ENCODE data around the gene NPIPA1.
"Not testable (repeated sequence)": the region's sequence is repeated elsewhere in the genome, so short reads cannot be mapped to it uniquely, and the experiment has no call there.

NPIPA1 gene

DNA sequence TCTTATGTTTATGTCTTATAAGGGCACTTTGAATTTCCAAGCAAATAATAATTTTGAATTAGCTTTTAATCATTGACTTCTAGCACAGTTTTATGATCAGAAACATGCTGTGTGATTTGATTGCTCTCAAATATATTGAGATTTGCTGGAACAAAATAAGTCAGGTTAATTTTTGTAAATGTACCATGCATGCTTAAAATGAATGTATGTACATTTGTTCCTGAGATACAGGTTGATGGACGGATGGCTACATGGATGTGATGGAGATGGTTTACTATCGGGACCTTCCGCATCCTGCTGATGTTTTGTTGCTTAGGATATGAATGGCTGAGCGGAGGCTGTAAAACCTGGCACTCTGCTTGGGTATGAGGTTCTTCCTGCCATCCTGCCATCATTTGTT, at the start of gene NPIPA1:
NPIPA1 (plus strand) TSS at position 301 of the 400 bp plus-strand sequence; CDS start at position 301, 0 bp downstream.
- DNase-seq (ENCODE audit: low read depth): not testable (repeated sequence)

- DNase-seq (ENCODE audit: low read depth): not testable (repeated sequence)
Measured at GRCh38 chr16:14892111-14892510, 45.1 kb upstream of the NPIPA1 start.

DNA sequence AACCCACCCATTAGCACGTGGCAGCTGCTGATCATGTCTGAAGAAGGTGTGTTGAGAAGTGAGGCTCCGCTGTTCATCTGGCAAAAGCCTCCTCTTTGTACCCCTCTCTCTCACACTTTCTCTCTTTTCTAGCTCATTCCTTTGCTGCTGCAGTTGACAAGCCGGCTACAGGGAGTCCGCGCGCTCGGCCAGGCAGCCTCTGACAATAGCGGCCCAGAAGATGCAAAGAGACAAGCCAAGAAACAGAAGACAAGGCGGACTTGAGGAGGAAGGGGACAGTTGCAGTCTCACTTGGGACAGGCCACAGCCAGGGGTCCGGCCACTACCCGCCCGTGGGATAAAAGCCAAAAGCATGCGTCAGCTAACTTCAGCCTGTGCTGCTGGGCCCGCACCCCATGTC, 41.9 kb upstream of the NPIPA1 start:
- DNase-seq (ENCODE audit: low read depth): not testable (repeated sequence)

GRCh38 chr16:14896023-14896422, 41.2 kb upstream of the NPIPA1 start:
- DNase-seq (ENCODE audit: low read depth): not testable (repeated sequence)

- DNase-seq (ENCODE audit: low read depth): not testable (repeated sequence)
Measured at GRCh38 chr16:14897006-14897664, 40.1 kb upstream of the NPIPA1 start.

DNA sequence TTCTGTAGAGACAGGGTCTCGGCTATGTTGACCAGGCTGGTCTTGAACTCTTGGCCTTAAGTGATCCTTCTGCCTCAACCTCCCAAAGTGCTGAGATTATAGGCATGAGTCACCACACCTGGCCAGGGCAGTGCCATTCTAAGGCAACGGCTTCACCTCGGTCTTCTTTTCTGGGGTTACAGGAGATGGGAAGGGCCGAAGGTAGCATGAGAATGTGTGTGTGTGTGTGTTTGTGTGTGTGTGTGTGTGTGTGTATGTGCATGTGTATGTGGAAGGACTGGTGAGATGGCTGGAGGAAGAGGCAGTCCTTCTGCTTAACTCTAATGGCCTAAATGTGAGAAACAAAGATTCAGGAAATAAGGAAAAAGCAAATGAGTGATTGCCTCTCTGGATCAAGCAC, 39.1 kb upstream of the NPIPA1 start:
- DNase-seq (ENCODE audit: low read depth): not testable (repeated sequence)

DNA sequence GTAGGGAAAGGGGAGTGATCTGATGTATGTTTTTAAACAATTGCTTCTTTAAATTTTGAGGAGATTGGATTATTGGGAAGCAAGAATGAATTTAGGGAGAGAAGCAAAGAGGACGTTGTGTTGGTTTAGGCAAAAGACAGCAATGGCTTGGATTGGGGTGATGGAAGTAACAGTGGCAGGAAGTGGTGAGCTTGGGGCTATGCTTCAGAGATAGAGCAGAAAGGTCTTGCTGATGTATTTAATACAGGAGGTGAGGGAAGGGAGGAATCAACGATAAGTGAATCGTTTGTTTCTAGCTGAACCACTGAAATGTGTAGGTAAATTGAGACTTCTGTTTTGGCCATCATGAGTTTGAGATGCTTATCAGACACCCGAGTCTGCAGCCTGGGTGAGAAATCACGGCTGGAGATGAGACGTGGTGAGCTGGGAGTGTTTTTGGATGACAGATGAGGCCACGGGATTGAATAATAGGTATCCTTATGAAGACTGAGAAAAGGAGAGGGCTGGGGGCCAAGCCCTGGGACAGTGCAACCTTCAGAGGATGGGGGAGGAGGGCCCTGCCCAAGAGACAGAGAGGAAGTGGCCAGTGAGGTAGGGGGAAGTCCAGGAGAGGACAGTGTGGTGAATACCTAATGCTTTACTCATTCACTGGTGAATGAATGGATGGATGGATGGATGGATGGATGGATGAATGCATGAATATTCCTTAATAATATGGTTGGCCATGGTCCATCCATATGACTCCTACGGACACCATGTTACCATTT, 33.9 kb upstream of the NPIPA1 start:
- DNase-seq (ENCODE audit: low read depth): not testable (repeated sequence)

DNA sequence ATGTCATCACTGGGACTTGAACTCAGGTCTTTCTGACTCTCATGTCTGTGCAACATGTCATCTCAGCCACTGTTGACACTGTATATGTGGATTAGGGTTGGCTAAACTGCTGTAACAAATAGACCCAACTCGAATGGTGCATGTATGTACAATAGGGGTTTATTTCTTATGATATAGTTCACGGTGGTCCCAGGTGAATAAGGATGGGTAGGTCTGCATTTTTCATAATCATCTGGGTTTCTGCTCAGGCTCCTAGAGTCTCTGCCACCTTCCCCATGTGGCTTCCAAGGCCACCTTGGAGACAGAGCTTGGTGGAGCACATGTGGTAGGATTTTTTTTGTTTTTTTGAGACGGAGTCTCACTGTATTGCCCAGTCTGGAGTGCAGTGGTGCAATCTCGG, 27.5 kb upstream of the NPIPA1 start:
- not testable (repeated sequence) for DNase-seq (ENCODE audit: low read depth)

DNA sequence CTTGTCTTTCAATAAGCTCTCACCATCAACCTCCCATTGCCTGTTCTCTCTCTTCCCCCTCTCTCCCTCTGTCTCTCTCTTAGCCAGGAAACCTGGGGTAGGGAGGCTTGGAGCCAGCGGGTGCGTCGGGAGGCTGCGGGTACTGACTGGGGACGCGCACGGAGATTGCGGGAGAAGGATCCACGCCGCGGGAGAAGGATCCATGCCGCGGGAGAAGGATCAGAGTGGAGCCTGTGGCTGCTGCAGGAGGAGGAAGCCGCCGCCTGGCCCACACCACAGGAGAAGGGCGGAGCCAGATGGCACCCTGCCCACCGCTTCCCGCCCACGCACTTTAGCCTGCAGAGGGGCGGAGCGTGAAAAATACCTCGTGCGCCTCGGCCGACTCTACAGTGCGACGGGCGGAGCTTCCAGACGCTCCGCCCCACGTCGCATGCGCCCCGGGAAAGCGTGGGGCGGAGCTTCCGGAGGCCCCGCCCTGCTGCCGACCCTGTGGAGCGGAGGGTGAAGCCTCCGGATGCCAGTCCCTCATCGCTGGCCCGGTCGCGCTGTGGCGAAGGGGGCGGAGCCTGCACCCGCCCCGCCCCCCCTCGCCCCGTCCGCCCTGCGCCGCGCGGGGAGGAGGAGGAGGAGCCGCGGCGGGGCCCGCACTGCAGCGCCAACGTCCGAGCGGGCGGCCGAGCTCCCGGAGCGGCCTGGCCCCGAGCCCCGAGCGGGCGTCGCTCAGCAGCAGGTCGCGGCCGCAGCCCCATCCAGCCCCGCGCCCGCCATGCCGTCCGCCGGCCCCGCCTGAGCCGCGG, 26.2 kb upstream of the NPIPA1 start:
- DNase-seq (ENCODE audit: low read depth): not testable (repeated sequence)

- DNase-seq (ENCODE audit: low read depth): peak; percentile 27
Measured at GRCh38 chr16:14911954-14912353, 25.3 kb upstream of the NPIPA1 start.

DNA sequence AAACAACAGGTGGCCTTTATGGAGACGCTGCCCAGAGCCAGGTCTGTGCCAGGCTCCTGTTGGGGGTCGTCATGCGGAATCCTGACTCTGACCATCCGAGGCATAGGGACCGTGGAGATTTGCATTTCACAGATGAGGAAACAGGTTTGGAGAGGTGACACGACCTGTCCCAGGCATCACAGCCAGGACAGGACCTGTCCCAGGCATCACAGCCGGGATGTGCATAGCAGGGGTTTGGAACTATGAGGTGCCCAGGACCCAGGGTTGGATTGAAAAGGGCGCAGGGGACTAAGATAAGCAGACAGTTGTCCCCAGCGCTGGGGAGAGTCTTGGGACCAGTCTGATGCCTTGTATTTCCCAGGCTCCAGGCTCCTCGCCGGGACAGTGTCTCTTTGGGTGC, 24.7 kb upstream of the NPIPA1 start:
- DNase-seq (ENCODE audit: low read depth): not testable (repeated sequence)

DNA sequence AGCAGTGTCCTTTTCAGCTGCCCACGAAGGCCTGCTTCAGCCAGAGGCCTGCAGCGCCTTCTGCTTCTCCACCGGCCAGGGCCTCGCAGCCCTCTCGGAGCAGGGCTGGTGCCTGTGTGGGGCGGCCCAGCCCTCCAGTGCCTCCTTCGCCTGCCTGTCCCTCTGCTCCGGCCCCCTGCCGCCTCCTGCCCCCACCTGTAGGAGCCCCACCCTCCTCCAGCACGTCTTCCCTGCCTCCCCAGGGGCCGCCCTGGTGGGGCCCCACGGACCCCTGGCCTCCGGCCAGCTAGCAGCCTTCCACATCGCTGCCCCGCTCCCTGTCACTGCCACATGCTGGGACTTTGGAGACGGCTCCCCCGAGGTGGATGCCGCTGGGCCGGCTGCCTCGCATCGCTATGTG, 18.7 kb upstream of the NPIPA1 start:
- not testable (repeated sequence) for DNase-seq (ENCODE audit: low read depth)

GRCh38 chr16:14919837-14920600, 17.2 kb upstream of the NPIPA1 start:
- DNase-seq (ENCODE audit: low read depth): not testable (repeated sequence)

DNA sequence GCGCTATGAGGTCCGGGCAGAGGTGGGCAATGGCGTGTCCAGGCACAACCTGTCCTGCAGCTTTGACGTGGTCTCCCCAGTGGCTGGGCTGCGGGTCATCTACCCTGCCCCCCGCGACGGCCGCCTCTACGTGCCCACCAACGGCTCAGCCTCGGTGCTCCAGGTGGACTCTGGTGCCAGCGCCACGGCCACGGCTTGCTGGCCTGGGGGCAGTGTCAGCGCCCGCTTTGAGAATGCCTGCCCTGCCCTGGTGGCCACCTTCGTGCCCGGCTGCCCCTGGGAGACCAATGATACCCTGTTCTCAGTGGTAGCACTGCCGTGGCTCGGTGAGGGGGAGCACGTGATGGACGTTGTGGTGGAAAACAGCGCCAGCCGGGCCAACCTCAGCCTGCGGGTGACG, 15.0 kb upstream of the NPIPA1 start:
- DNase-seq (ENCODE audit: low read depth): not testable (repeated sequence)

DNA sequence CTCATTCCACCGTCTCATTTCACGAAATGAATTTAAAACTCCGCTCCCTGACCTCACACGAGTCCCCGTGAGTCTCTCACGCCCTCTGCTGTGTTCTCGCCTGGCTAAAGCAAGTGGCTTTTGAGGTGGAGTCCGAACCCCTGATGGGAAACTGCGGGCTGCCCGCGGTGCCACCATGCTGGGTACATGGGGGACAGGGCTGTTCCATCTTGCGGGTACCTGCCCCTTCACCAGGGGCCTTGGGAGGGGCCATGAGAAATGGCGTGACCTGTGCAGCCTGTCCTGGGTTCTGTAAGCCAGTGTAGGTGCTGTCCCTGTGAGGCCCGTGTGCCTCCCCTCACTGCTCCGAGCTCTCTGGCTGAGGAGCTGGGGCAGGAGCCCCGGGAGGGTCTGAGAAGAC, 14.3 kb upstream of the NPIPA1 start:
- DNase-seq (ENCODE audit: low read depth): not testable (repeated sequence)

GRCh38 chr16:14923394-14924088, 13.7 kb upstream of the NPIPA1 start:
- DNase-seq (ENCODE audit: low read depth): not testable (repeated sequence)

DNA sequence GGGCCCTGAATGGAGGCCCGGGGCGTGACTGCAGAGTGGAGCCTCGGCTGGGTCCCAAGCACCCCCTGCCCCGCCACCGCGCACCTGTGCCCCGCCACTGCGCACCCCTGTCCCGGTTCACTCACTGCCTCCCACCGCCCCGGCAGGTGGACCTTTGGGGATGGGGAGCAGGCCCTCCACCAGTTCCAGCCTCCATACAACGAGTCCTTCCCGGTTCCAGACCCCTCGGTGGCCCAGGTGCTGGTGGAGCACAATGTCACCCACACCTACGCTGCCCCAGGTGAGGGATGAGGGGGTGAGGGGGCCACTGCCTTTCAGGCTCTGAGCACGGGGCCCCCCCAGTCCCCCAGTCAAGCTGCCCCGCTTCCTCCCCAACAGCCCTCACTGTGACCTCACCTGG, 12.9 kb upstream of the NPIPA1 start:
- not testable (repeated sequence) for DNase-seq (ENCODE audit: low read depth)

- not testable (repeated sequence) for DNase-seq (ENCODE audit: low read depth)
Measured at GRCh38 chr16:14924982-14925381, 12.3 kb upstream of the NPIPA1 start.

GRCh38 chr16:14928064-14928714, 9.1 kb upstream of the NPIPA1 start:
- DNase-seq (ENCODE audit: low read depth): not testable (repeated sequence)

DNA sequence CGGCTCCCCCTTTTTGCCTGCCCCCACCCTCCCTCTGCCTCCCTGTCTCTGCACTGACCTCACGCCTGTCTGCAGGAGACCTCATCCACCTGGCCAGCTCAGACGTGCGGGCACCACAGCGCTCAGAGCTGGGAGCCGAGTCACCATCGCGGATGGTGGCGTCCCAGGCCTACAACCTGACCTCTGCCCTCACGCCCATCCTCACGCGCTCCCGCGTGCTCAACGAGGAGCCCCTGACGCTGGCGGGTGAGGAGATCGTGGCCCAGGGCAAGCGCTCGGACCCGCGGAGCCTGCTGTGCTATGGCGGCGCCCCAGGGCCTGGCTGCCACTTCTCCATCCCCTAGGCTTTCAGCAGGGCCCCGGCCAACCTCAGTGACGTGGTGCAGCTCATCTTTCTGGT, 8.1 kb upstream of the NPIPA1 start:
- DNase-seq (ENCODE audit: low read depth): not testable (repeated sequence)

GRCh38 chr16:14930246-14930645, 7.0 kb upstream of the NPIPA1 start:
- not testable (repeated sequence) for DNase-seq (ENCODE audit: low read depth)

Data from activated T-cell treated with anti-CD3 and anti-CD28 coated beads for 24 hours (primary cell).